Sigmoid colon (tissue), 7 donors: ENCODE measurements around the gene PRDM5. TPM values are rescaled to one million over a fixed set of nuclear protein-coding genes. Genes with fewer than 3 reads are reported as not detected.

Experiments
- DNase-seq: peaks from one replicate; pipeline ENCODE4 v3.0.0-alpha.2; 2019
- H3K27ac ChIP-seq, 4 donors: fragments of 200-600 bp; sonication (generic); one replicate each; pipeline ENCODE4 v1.5.1; 2016 to 2019; ENCODE audit warnings: mild to moderate bottlenecking in 1 of 4
- H3K27me3 ChIP-seq, 3 donors: fragments of 200-600 bp; sonication (generic); one replicate each; pipeline ENCODE4 v1.5.1; 2019; ENCODE audit warnings: mild to moderate bottlenecking in 1 of 3
- H3K36me3 ChIP-seq, 4 donors: fragments of 200-600 bp; sonication (generic); one replicate each; pipeline ENCODE4 v1.5.1; 2016 to 2019
- H3K4me1 ChIP-seq, 4 donors: fragments of 200-600 bp; sonication (generic); one replicate each; pipeline ENCODE4 v1.5.1; 2017 to 2019
- H3K4me3 ChIP-seq, 4 donors: fragments of 200-600 bp; sonication (generic); one replicate each; pipeline ENCODE4 v1.5.1; 2017 to 2019; ENCODE audit warnings: mild to moderate bottlenecking in 2 of 4, moderate library complexity in 1 of 4
- H3K9me3 ChIP-seq, 4 donors: fragments of 200-600 bp in 3 of 4; sonication (generic) in 3 of 4; one replicate each; pipeline versions ENCODE4 v1.5.1 to v1.6.1; 2013 to 2019
- EP300 ChIP-seq, 4 donors: sonication (generic); formaldehyde crosslinking; IDR thresholded peaks; one replicate each; pipeline ENCODE4 v1.6.1; 2017; ENCODE audit warnings: antibody characterized with exemption in 4 of 4
- POLR2A ChIP-seq, 2 donors: fragments of 450-650 bp; IDR thresholded peaks; one replicate each; pipeline ENCODE4 v1.6.1; 2016; ENCODE audit warnings: antibody characterized with exemption in 2 of 2, mild to moderate bottlenecking in 2 of 2, moderate library complexity in 2 of 2
- POLR2AphosphoS5 ChIP-seq, 4 donors: sonication (generic); formaldehyde crosslinking; IDR thresholded peaks; one replicate each; pipeline ENCODE4 v1.6.1; 2017; ENCODE audit warnings: antibody characterized with exemption in 4 of 4
- WGBS, 2 donors: extraction: QIAGEN DNeasy Blood & Tissue Kit; methylation state at CpG; one replicate each; pipeline ENCODE4 v1.1.7; 2013; 5-methylcytosine and 5-hydroxymethylcytosine counted together
- intact Hi-C: fragments of 100-400 bp; cut with DNase I; formaldehyde crosslinking; loops from one replicate; pipeline ENCODE4 v1.15.1; 2023
- polyA plus RNA-seq, 3 donors: library from polyadenylated mRNA; stranded (reverse); fragments of 200-250 nt; gene quantifications; one replicate each; pipeline ENCODE4 v1.2.3, GENCODE V29; 2013
- total RNA-seq, 4 donors: library from RNA; depleted of rRNA; stranded (reverse); fragments of >200 nt; gene quantifications; one replicate each; pipeline ENCODE4 v1.1.0, GENCODE V29; 2016
- TF ChIP-seq, protein P1 (sequence below), 4 experiments: fragments of 450-650 bp in 3 of 4; fragments of 200-600 bp in 1 of 4; IDR thresholded peaks; one replicate each; pipeline ENCODE4 v1.5.1; 2016 to 2019; ENCODE audit warnings: antibody characterized with exemption in 4 of 4, mild to moderate bottlenecking in 3 of 4, moderate library complexity in 2 of 4
- donor health status: healthy with polysubstance abuse.
- donor health status: Bipolar disorder and iron deficiency.
- donor health status: healthy.

Gene PRDM5
- total and polyA plus RNA-seq, 7 donors: 1.8 to 25.0 (median 15.0) TPM

DNA sequence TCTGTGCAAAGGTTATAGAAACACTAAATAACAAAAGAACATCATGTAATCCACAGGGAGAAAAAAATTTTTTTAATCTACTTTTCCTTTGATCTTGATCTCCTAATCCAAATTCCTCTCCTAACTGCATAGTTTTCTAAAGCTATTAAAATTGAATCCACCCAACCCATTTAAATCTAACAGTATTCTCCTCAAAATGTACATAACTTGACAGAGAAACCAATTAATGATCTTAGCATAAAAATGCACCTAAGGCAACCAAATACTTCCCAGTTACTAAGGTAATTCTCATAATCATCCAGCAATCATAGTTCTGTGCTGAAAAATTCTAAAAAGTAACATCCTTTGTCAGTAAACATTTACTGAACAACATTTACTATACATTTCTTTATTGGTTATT is 60.7 kb downstream of the PRDM5 start:
- no peak overlapping the region for H3K27ac ChIP-seq
- no peaks in the 10 kb centered on the region for H3K36me3 ChIP-seq
- intact Hi-C loops: no loop called here
- TF ChIP-seq, protein P1, sequence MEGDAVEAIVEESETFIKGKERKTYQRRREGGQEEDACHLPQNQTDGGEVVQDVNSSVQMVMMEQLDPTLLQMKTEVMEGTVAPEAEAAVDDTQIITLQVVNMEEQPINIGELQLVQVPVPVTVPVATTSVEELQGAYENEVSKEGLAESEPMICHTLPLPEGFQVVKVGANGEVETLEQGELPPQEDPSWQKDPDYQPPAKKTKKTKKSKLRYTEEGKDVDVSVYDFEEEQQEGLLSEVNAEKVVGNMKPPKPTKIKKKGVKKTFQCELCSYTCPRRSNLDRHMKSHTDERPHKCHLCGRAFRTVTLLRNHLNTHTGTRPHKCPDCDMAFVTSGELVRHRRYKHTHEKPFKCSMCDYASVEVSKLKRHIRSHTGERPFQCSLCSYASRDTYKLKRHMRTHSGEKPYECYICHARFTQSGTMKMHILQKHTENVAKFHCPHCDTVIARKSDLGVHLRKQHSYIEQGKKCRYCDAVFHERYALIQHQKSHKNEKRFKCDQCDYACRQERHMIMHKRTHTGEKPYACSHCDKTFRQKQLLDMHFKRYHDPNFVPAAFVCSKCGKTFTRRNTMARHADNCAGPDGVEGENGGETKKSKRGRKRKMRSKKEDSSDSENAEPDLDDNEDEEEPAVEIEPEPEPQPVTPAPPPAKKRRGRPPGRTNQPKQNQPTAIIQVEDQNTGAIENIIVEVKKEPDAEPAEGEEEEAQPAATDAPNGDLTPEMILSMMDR (IDR thresholded peaks at IDR 0.05): no peak
- TF ChIP-seq POLR2A (IDR thresholded peaks at IDR 0.05) (no peak), EP300 (IDR thresholded peaks at IDR 0.05) (no peak), POLR2AphosphoS5 (IDR thresholded peaks at IDR 0.05) (no peak)
- no peaks in the 10 kb centered on the region for H3K4me1 ChIP-seq
- H3K9me3 ChIP-seq: no peaks in the 10 kb centered on the region
- no peaks in the 10 kb centered on the region for H3K27me3 ChIP-seq
- H3K4me3 ChIP-seq: no peak overlapping the region
- no peak for DNase-seq

DNA sequence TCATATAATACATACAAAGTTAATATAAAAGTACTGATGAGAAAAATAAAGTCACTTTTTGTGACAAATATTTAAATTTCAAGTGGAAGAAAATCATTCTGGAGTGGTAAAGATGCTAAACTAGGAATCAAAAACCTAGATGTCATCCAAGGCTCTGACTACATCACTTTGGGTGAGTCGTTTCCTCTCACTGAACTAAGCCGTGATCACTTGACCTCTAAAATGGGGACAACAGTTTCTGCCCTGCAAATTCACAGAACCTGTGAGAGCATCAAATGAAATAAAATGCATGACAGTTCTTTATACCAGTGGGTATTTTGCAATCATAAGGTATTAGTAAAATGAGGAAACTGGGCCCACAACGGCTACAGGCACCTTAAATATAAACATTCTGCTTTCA is 63.8 kb downstream of the PRDM5 start:
- Histone ChIP-seq H3K9me3 (no peaks in the 10 kb centered on the region), H3K4me1 (peaks cover 0 to 5% (median 0%) of the 10 kb centered on the region in 4 donors), H3K27ac (no peak overlapping the region), H3K4me3 (no peak overlapping the region), H3K27me3 (no peaks in the 10 kb centered on the region), H3K36me3 (no peaks in the 10 kb centered on the region)
- 53 to 70% methylated on average over 3 of the region's 3 CpGs for WGBS, 2 donors
- DNase-seq: no peak
- intact Hi-C loops: no loop called here
- no peak for TF ChIP-seq EP300 (IDR thresholded peaks at IDR 0.05)
- TF ChIP-seq, protein P1 (IDR thresholded peaks at IDR 0.05): no peak
- no peak for TF ChIP-seq POLR2A (IDR thresholded peaks at IDR 0.05)
- TF ChIP-seq POLR2AphosphoS5 (IDR thresholded peaks at IDR 0.05): no peak

DNA sequence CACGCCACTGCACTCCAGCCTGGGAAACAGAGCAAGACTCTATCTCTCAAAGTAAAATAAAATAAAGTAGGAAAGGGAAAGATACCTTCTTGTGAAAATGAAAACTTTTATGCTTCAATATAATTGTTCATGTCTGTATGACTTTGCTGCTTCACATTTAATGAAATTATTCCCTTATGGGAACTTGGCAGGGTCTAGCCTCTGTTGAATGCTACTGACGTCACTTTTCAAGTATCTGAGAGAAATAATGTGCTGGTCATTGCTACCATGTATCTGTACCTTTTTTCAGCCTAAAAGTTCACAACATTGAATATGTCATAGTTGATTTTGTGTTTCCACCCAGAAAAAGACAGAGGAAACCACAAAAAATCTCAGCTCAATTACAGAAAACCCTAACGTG is 65.2 kb downstream of the PRDM5 start:
- peaks cover 0 to 5% (median 0%) of the 10 kb centered on the region in 4 donors for H3K4me1 ChIP-seq
- no peaks in the 10 kb centered on the region for H3K9me3 ChIP-seq
- no peak overlapping the region for H3K4me3 ChIP-seq
- intact Hi-C loops: no loop called here
- H3K27ac ChIP-seq: no peak overlapping the region
- no peaks in the 10 kb centered on the region for H3K27me3 ChIP-seq
- WGBS, 2 donors: 74 to 88% methylated on average over 3 of the region's 3 CpGs
- no peaks in the 10 kb centered on the region for H3K36me3 ChIP-seq
- no peak for DNase-seq
- no peak for TF ChIP-seq POLR2AphosphoS5 (IDR thresholded peaks at IDR 0.05)
- TF ChIP-seq POLR2A (IDR thresholded peaks at IDR 0.05): no peak
- no peak for TF ChIP-seq EP300 (IDR thresholded peaks at IDR 0.05)
- TF ChIP-seq, protein P1 (IDR thresholded peaks at IDR 0.05): no peak

DNA sequence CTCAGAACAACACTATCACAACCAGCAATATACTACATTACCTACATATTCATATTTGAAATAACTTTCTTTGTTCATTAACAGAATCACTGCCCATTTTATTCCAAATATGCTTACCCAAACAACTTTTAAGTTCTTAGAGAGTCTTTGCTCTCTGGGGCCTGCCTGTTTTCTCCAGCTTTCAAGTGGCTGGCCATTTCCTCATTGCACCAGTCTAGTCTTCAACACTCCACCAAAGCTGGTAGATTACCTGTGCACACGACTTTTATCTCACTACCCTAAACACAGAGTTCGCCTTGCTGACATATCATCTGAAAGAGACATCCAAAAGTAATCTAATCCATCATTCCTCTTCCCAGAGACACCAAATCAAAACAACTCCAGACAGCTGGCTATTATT is 66.2 kb downstream of the PRDM5 start:
- Histone ChIP-seq H3K27ac (no peak overlapping the region), H3K36me3 (no peaks in the 10 kb centered on the region), H3K4me1 (peaks cover 0 to 5% (median 0%) of the 10 kb centered on the region in 4 donors), H3K4me3 (no peak overlapping the region), H3K9me3 (no peaks in the 10 kb centered on the region), H3K27me3 (no peaks in the 10 kb centered on the region)
- WGBS, 2 donors: 41 to 65% methylated on average over 2 of the region's 2 CpGs
- intact Hi-C loops: no loop called here
- TF ChIP-seq EP300 (IDR thresholded peaks at IDR 0.05) (no peak), POLR2AphosphoS5 (IDR thresholded peaks at IDR 0.05) (no peak), POLR2A (IDR thresholded peaks at IDR 0.05) (no peak)
- TF ChIP-seq, protein P1 (IDR thresholded peaks at IDR 0.05): no peak
- DNase-seq: no peak

DNA sequence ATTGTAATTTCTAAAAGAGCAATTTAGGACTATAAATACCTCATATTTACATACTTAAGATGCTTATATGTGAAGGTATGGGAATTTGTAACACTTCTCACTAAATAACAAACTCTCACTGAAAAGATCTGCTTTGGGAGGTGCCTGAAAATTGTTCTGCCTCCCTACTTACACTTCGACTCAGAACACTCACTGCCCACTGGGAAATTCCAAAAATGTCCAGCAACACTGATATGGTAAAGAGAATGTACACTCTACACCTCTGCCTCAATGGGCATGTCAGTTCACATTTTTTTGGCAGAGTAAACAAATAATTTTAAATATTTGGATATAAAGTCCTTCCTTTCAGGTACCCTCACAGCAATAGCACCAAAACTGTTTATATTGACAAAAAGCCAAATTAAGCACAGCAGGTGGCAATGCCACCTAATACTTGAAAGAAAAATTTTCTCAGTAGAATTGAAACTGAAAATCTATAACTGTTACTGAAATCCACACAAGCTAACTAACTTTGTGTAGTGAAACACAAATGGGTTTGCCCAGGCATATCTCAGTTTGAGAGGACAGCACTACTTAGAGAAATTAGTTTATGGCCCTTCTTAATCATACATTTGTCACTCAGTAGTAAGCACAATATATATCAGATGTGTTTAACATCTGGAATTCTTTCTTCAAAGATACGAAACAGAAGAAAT is 67.1 kb downstream of the PRDM5 start:
- WGBS, 2 donors: 77 to 80% methylated on average over 2 of the region's 2 CpGs
- TF ChIP-seq POLR2AphosphoS5 (IDR thresholded peaks at IDR 0.05): no peak
- TF ChIP-seq POLR2A (IDR thresholded peaks at IDR 0.05): no peak
- TF ChIP-seq EP300 (IDR thresholded peaks at IDR 0.05): no peak
- TF ChIP-seq, protein P1 (IDR thresholded peaks at IDR 0.05): no peak
- no peak for DNase-seq
- no peak overlapping the region for H3K27ac ChIP-seq
- H3K4me3 ChIP-seq: no peak overlapping the region
- H3K27me3 ChIP-seq: no peaks in the 10 kb centered on the region
- peaks cover 0 to 5% (median 0%) of the 10 kb centered on the region in 4 donors for H3K4me1 ChIP-seq
- intact Hi-C loops: no loop called here
- no peaks in the 10 kb centered on the region for H3K36me3 ChIP-seq
- no peaks in the 10 kb centered on the region for H3K9me3 ChIP-seq
